SK-N-SH (cell line): ENCODE data around the gene CCDC192. TPM values are rescaled to one million over a fixed set of nuclear protein-coding genes. Genes with fewer than 3 reads are reported as not detected.

ENCODE experiments used
- CTCF ChIA-PET: fragments of 300-600, 350-600 bp; formaldehyde crosslinking; extraction: SDS; loops from one replicate; lab custom pipeline; 2021; lab: Yijun Ruan, JAX
- POLR2A ChIA-PET: fragments of 350-600 bp; sonication (Branson Sonifier 250); formaldehyde crosslinking; extraction: SDS; loops from one replicate; lab custom pipeline; 2020; ENCODE audit warnings: antibody characterized with exemption, inconsistent platforms; lab: Yijun Ruan, JAX
- DNase-seq: peaks from one replicate; pipeline ENCODE4 v3.0.0; 2012
- H2AFZ ChIP-seq: fragments of 200-600 bp; sonication (generic); 2 replicates; pipeline ENCODE4 v1.8.1; 2016; ENCODE audit warnings: antibody characterized with exemption, mild to moderate bottlenecking, low read depth
- H3F3A ChIP-seq: fragments of 200-600 bp; sonication (generic); replicated peaks from 2 replicates; pipeline ENCODE3; 2016; ENCODE audit warnings: antibody characterized with exemption, mild to moderate bottlenecking; ENCODE audit not compliant: insufficient read depth
- H3K27ac ChIP-seq, 2 experiments: fragments of 200-500 bp in 1 of 2; fragments of 200-600 bp in 1 of 2; sonication (Bioruptor generic) in 1 of 2; sonication (generic), shearing (Covaris generic) in 1 of 2; 2 replicates each; pipeline versions ENCODE4 v1.5.1 to v1.6.1; 2014 to 2016; ENCODE audit warnings: low read depth in 2 of 2, inconsistent platforms in 1 of 2, low read length in 1 of 2, mild to moderate bottlenecking in 1 of 2, mixed read lengths in 1 of 2
- H3K27me3 ChIP-seq: fragments of 200-600 bp; sonication (generic), shearing (Covaris generic); 2 replicates; pipeline ENCODE4 v1.6.1; 2016; ENCODE audit warnings: mixed run types; ENCODE audit not compliant: insufficient read depth
- H3K36me3 ChIP-seq, 2 experiments: fragments of 200-500 bp in 1 of 2; fragments of 200-600 bp in 1 of 2; sonication (Bioruptor generic) in 1 of 2; sonication (generic) in 1 of 2; replicated peaks in 1 of 2; 2 replicates each; pipeline versions ENCODE3 to v1.5.1; 2014 to 2016; ENCODE audit warnings: low read length in 1 of 2, mild to moderate bottlenecking in 1 of 2; ENCODE audit not compliant: insufficient read depth in 2 of 2, control insufficient read depth in 1 of 2
- H3K4me1 ChIP-seq, 2 experiments: fragments of 200-500 bp in 1 of 2; fragments of 200-600 bp in 1 of 2; sonication (Bioruptor generic) in 1 of 2; sonication (generic), shearing (Covaris generic) in 1 of 2; 2 replicates each; pipeline versions ENCODE4 v1.5.1 to v1.6.1; 2014 to 2016; ENCODE audit warnings: low read depth in 1 of 2, low read length in 1 of 2, mixed run types in 1 of 2; ENCODE audit not compliant: insufficient read depth in 2 of 2, control insufficient read depth in 1 of 2
- H3K4me2 ChIP-seq: fragments of 200-600 bp; sonication (generic), shearing (Covaris generic); 2 replicates; pipeline ENCODE4 v1.6.1; 2017; ENCODE audit warnings: mixed run types
- H3K4me3 ChIP-seq, 2 experiments: fragments of 200-500 bp in 1 of 2; fragments of 200-600 bp in 1 of 2; sonication (Bioruptor generic) in 1 of 2; sonication (generic), shearing (Covaris generic) in 1 of 2; 2 replicates each; pipeline versions ENCODE4 v1.5.1 to v1.8.1; 2014 to 2016; ENCODE audit warnings: low read depth in 2 of 2, inconsistent platforms in 1 of 2, low read length in 1 of 2, mild to moderate bottlenecking in 1 of 2, mixed read lengths in 1 of 2, moderate library complexity in 1 of 2
- H3K79me2 ChIP-seq: fragments of 200-600 bp; sonication (generic); 2 replicates; pipeline ENCODE4 v1.8.1; 2017; ENCODE audit warnings: mild to moderate bottlenecking; ENCODE audit not compliant: insufficient read depth
- H3K9ac ChIP-seq: fragments of 200-600 bp; sonication (generic); 2 replicates; pipeline ENCODE4 v1.6.1; 2017; ENCODE audit warnings: mixed run types
- H3K9me2 ChIP-seq: fragments of 200-600 bp; sonication (generic); 2 replicates; pipeline ENCODE4 v1.6.1; 2017; ENCODE audit warnings: mixed run types
- H3K9me3 ChIP-seq: fragments of 200-600 bp; sonication (generic); 2 replicates; pipeline ENCODE4 v1.6.1; 2017; ENCODE audit warnings: mixed run types, mild to moderate bottlenecking, moderate library complexity
- H4K20me1 ChIP-seq: fragments of 200-600 bp; sonication (generic); 2 replicates; pipeline ENCODE4 v1.6.1; 2017; ENCODE audit warnings: mild to moderate bottlenecking, mixed run types; ENCODE audit not compliant: insufficient read depth
- CHD2 ChIP-seq: fragments of 150-350 bp; IDR thresholded peaks from 2 replicates; pipeline ENCODE4 v1.6.1; 2018; ENCODE audit warnings: low read length; ENCODE audit not compliant: partially characterized antibody
- ELF1 ChIP-seq: IDR thresholded peaks from 2 replicates; pipeline ENCODE4 v1.4.0; 2012
- FOSL2 ChIP-seq: IDR thresholded peaks from 2 replicates; pipeline ENCODE4 v1.4.0; 2012; ENCODE audit warnings: low read depth, mild to moderate bottlenecking, moderate library complexity, borderline replicate concordance
- FOXM1 ChIP-seq: IDR thresholded peaks from 2 replicates; pipeline ENCODE4 v1.4.0; 2012; ENCODE audit warnings: low read depth, mild to moderate bottlenecking
- GABPA ChIP-seq: IDR thresholded peaks from 2 replicates; pipeline ENCODE4 v1.4.0; 2012; ENCODE audit warnings: low read depth, mild to moderate bottlenecking
- MXI1 ChIP-seq: IDR thresholded peaks from 2 replicates; pipeline ENCODE4 v1.6.1; 2012; ENCODE audit warnings: mild to moderate bottlenecking, low read depth, low read length, improper control_type of control experiment
- NRF1 ChIP-seq: IDR thresholded peaks from 2 replicates; pipeline ENCODE4 v1.6.1; 2012; ENCODE audit warnings: low read depth, mild to moderate bottlenecking, low read length
- RAD21 ChIP-seq: IDR thresholded peaks from 2 replicates; pipeline ENCODE4 v1.6.1; 2012; ENCODE audit warnings: mild to moderate bottlenecking, low read length
- RCOR1 ChIP-seq: fragments of 150-350 bp; IDR thresholded peaks from 2 replicates; pipeline ENCODE4 v1.6.1; 2017; ENCODE audit warnings: antibody characterized with exemption, low read length
- RXRA ChIP-seq: IDR thresholded peaks from 2 replicates; pipeline ENCODE4 v1.4.0; 2012; ENCODE audit warnings: low read depth, mild to moderate bottlenecking, borderline replicate concordance
- SIN3A ChIP-seq: IDR thresholded peaks from 2 replicates; pipeline ENCODE4 v1.6.1; 2012; ENCODE audit warnings: low read depth, mild to moderate bottlenecking, low read length, moderate library complexity, borderline replicate concordance
- SMC3 ChIP-seq: IDR thresholded peaks from 2 replicates; pipeline ENCODE4 v1.6.1; 2012; ENCODE audit warnings: low read depth, low read length, improper control_type of control experiment
- TAF1 ChIP-seq: IDR thresholded peaks from 2 replicates; pipeline ENCODE4 v1.6.1; 2012; ENCODE audit warnings: low read depth, mild to moderate bottlenecking, low read length, moderate library complexity, borderline replicate concordance
- TCF12 ChIP-seq: IDR thresholded peaks from 2 replicates; pipeline ENCODE4 v1.4.0; 2012
- YY1 ChIP-seq: IDR thresholded peaks from 2 replicates; pipeline ENCODE4 v1.4.0; 2012; ENCODE audit warnings: low read depth, mild to moderate bottlenecking
- WGBS: methylation state at CpG from one replicate; pipeline ENCODE4 v1.1.6; 2017; ENCODE audit warnings: low lambda C conversion rate; 5-methylcytosine and 5-hydroxymethylcytosine counted together
- polyA plus RNA-seq, 3 experiments: library from polyadenylated mRNA; depleted of rRNA; stranded (reverse); fragments of >200 nt; gene quantifications; 2 replicates each; pipeline ENCODE4 v1.2.3, GENCODE V29; 2012
- TF ChIP-seq, protein P1 (sequence below): fragments of 150-350 bp; IDR thresholded peaks from 2 replicates; pipeline ENCODE4 v1.6.1; 2016; ENCODE audit warnings: mild to moderate bottlenecking, low read depth, low read length
- TF ChIP-seq, protein P2 (sequence below): IDR thresholded peaks from 2 replicates; pipeline ENCODE4 v1.4.0; 2012; ENCODE audit warnings: low read depth, borderline replicate concordance
- TF ChIP-seq, protein P3 (sequence below): IDR thresholded peaks from 2 replicates; pipeline ENCODE4; 2012

Gene CCDC192
- polyA plus RNA-seq, 1 of the 3 experiments (the other 2 are of a cell fraction), result not detected

DNA sequence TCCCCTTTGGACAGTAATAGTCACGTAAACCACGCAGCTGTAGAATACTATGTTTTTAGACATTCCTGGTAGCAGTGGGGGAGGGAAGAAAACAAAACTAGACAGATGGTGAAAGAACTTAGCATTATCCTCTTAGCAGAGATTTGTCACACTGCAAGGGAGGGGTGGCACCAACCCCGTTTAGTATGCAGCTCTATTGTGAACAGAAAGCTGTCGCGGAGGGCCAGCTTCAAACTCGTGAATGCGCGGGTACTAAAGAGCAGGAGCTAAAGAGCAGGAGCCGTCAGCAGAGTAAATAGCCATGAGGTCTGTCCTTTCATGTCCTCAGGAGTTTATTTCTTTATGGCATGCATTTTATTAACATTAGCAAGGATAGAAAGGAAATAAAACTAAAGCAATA is 238.5 kb downstream of the CCDC192 start:
- CTCF ChIA-PET, result no interaction called here
- no peaks in the 10 kb centered on the region for H3K9me3 ChIP-seq
- no peaks in the 10 kb centered on the region for H3K36me3 ChIP-seq
- H3K9ac ChIP-seq, result no peak overlapping the region
- H4K20me1 ChIP-seq, result no peaks in the 10 kb centered on the region
- no peaks in the 10 kb centered on the region for H3F3A ChIP-seq
- no peak overlapping the region for H3K27ac ChIP-seq
- DNase-seq, result no peak
- H3K4me2 ChIP-seq, result no peak overlapping the region
- H3K4me3 ChIP-seq, result no peak overlapping the region
- H2AFZ ChIP-seq, result no peak overlapping the region
- no peaks in the 10 kb centered on the region for H3K9me2 ChIP-seq
- TF ChIP-seq RCOR1 (no peak), YY1 (no peak), TCF12 (no peak), SMC3 (no peak), ELF1 (no peak), NRF1 (no peak), FOXM1 (no peak), TAF1 (no peak), SIN3A (no peak), RAD21 (no peak), RXRA (no peak), GABPA (no peak)
- TF ChIP-seq, protein P1, sequence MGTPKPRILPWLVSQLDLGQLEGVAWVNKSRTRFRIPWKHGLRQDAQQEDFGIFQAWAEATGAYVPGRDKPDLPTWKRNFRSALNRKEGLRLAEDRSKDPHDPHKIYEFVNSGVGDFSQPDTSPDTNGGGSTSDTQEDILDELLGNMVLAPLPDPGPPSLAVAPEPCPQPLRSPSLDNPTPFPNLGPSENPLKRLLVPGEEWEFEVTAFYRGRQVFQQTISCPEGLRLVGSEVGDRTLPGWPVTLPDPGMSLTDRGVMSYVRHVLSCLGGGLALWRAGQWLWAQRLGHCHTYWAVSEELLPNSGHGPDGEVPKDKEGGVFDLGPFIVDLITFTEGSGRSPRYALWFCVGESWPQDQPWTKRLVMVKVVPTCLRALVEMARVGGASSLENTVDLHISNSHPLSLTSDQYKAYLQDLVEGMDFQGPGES, result no peak
- TF ChIP-seq, protein P2, sequence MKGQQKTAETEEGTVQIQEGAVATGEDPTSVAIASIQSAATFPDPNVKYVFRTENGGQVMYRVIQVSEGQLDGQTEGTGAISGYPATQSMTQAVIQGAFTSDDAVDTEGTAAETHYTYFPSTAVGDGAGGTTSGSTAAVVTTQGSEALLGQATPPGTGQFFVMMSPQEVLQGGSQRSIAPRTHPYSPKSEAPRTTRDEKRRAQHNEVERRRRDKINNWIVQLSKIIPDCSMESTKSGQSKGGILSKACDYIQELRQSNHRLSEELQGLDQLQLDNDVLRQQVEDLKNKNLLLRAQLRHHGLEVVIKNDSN, result no peak
- TF ChIP-seq, protein P3, sequence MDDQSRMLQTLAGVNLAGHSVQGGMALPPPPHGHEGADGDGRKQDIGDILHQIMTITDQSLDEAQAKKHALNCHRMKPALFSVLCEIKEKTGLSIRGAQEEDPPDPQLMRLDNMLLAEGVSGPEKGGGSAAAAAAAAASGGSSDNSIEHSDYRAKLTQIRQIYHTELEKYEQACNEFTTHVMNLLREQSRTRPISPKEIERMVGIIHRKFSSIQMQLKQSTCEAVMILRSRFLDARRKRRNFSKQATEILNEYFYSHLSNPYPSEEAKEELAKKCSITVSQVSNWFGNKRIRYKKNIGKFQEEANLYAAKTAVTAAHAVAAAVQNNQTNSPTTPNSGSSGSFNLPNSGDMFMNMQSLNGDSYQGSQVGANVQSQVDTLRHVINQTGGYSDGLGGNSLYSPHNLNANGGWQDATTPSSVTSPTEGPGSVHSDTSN, result no peak
- POLR2A ChIA-PET, result no interaction called here
- no peaks in the 10 kb centered on the region for H3K27me3 ChIP-seq
- peaks cover 0 to 14% of the 10 kb centered on the region in 2 experiments; a peak in 1 of 4 replicates for H3K4me1 ChIP-seq
- WGBS, result 81% methylated on average over 9 of the region's 9 CpGs
- H3K79me2 ChIP-seq, result no peaks in the 10 kb centered on the region

DNA sequence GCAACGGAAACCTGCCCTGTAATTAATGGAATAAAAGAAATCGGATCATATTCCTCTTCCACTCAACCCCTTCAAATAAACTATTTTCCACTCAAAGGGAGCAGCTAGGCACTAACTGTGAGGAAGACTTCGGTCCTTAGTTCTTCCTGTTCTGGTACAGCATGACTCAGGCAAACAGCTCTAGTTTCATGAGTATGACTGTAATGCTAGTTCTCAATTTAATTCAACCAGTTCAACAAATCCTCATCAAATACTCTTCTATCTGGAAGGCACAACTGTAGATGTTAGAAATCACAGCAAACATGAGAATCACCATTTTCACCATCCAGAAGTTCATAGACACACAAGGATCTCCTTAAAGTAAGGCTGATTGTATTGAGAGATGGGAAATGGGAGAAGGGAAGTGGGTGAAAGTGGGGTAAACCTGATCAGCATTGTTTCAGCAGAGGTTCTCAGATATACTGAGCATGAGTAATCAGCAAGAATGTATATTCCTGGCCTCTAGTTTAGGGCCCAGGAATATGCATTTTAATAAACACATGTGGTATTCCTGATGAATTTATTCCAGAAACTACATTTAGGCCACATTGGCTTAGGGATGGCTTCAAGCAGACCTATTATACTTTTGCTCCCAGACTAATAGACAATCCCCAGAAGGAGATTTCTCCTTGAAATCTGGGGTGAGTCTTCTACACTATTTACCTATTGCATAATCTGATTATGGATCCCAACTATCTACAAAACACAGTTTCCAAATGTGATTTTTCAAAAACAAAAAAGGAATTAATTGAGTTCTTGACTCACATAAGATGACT is 239.3 kb downstream of the CCDC192 start:
- no peak for DNase-seq
- H3F3A ChIP-seq, result no peaks in the 10 kb centered on the region
- no peak overlapping the region for H3K9ac ChIP-seq
- no peak overlapping the region for H3K4me2 ChIP-seq
- H3K9me2 ChIP-seq, result no peaks in the 10 kb centered on the region
- no peak overlapping the region for H3K4me3 ChIP-seq
- 93% methylated on average over 3 of the region's 3 CpGs for WGBS
- ChIA-PET CTCF (no interaction called here), POLR2A (no interaction called here)
- no peaks in the 10 kb centered on the region for H3K79me2 ChIP-seq
- H3K27me3 ChIP-seq, result no peaks in the 10 kb centered on the region
- no peaks in the 10 kb centered on the region for H3K9me3 ChIP-seq
- H4K20me1 ChIP-seq, result no peaks in the 10 kb centered on the region
- H2AFZ ChIP-seq, result no peak overlapping the region
- H3K27ac ChIP-seq, result peak overlapping the region in 1 of 2 experiments; percentile 31; a peak in 2 of 4 replicates
- TF ChIP-seq YY1 (no peak), CHD2 (no peak), FOSL2 (no peak), MXI1 (no peak)
- TF ChIP-seq, protein P3, result no peak
- TF ChIP-seq, all 33 proteins: peak for 0
- Histone ChIP-seq H3K36me3 (no peaks in the 10 kb centered on the region), H3K4me1 (peaks cover 0 to 14% of the 10 kb centered on the region in 2 experiments; a peak in 1 of 4 replicates)
